DND-41 (cell line): Measurements from ENCODE around the gene TEAD1.

Experiments used
- CTCF ChIP-seq: IDR thresholded peaks from 2 replicates; pipeline ENCODE4 v1.5.1; 2012; ENCODE audit warnings: borderline replicate concordance, low read length, moderate library complexity, mild to moderate bottlenecking; ENCODE audit not compliant: poor library complexity, severe bottlenecking; ENCODE audit errors: extremely low read depth
- EZH2 ChIP-seq: IDR thresholded peaks from 3 replicates; pipeline ENCODE4 v1.6.1; 2012; ENCODE audit warnings: borderline replicate concordance, low read depth, mild to moderate bottlenecking, moderate library complexity, low read length, inconsistent platforms; ENCODE audit not compliant: severe bottlenecking

GRCh38 chr11:12754582-12755234 is 80.5 kb downstream of the TEAD1 start:
- TF ChIP-seq CTCF (no peak), EZH2 (no peak)
